ENCODE data around the gene NFE2L2.
"Not testable (repeated sequence)": the region's sequence is repeated elsewhere in the genome, so short reads cannot be mapped to it uniquely, and the experiment has no call there.

DNA sequence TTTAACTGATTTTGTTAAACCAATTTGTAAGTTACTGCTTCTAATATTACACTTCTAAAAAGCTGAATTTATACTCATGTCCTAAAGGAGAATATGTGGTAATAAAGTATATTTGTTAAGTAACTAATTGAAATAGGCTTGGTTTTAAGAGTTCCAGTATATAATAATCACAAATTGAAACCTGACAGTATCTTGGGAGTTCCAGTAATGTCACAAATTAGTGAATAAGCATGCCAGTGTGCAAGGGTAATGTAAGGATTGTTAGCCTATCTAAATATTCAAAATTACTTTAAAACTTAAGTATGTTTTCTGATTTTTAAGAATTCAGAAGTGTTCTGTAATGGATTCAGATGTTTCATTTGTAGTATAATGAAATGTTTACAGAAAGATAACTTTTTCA lies 41.1 kb downstream of the NFE2L2 start:
- TF ChIP-seq, protein P1, sequence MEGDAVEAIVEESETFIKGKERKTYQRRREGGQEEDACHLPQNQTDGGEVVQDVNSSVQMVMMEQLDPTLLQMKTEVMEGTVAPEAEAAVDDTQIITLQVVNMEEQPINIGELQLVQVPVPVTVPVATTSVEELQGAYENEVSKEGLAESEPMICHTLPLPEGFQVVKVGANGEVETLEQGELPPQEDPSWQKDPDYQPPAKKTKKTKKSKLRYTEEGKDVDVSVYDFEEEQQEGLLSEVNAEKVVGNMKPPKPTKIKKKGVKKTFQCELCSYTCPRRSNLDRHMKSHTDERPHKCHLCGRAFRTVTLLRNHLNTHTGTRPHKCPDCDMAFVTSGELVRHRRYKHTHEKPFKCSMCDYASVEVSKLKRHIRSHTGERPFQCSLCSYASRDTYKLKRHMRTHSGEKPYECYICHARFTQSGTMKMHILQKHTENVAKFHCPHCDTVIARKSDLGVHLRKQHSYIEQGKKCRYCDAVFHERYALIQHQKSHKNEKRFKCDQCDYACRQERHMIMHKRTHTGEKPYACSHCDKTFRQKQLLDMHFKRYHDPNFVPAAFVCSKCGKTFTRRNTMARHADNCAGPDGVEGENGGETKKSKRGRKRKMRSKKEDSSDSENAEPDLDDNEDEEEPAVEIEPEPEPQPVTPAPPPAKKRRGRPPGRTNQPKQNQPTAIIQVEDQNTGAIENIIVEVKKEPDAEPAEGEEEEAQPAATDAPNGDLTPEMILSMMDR (IDR thresholded peaks at IDR 0.05; ENCODE audit: insufficient read depth, low read length, poor library complexity, severe bottlenecking): not testable (repeated sequence)
- TF ChIP-seq EZH2phosphoT487 (conservative IDR thresholded peaks at IDR 0.05; ENCODE audit: low read length): not testable (repeated sequence)

Measured in SU-DHL-6 (cell line).